T-helper 9 cell (primary cell): ENCODE results near the gene SEC16B.
"Not testable (repeated sequence)": the region's sequence is repeated elsewhere in the genome, so short reads cannot be mapped to it uniquely, and the experiment has no call there.

Source experiments
- DNase-seq: peaks from one replicate; pipeline ENCODE4 v3.0.0-alpha.2; 2020
- total RNA-seq, 2 donors: gene quantifications; one replicate each; lab custom pipeline; 2026; lab: John Stamatoyannopoulos, UW

The SEC16B gene, protein sequence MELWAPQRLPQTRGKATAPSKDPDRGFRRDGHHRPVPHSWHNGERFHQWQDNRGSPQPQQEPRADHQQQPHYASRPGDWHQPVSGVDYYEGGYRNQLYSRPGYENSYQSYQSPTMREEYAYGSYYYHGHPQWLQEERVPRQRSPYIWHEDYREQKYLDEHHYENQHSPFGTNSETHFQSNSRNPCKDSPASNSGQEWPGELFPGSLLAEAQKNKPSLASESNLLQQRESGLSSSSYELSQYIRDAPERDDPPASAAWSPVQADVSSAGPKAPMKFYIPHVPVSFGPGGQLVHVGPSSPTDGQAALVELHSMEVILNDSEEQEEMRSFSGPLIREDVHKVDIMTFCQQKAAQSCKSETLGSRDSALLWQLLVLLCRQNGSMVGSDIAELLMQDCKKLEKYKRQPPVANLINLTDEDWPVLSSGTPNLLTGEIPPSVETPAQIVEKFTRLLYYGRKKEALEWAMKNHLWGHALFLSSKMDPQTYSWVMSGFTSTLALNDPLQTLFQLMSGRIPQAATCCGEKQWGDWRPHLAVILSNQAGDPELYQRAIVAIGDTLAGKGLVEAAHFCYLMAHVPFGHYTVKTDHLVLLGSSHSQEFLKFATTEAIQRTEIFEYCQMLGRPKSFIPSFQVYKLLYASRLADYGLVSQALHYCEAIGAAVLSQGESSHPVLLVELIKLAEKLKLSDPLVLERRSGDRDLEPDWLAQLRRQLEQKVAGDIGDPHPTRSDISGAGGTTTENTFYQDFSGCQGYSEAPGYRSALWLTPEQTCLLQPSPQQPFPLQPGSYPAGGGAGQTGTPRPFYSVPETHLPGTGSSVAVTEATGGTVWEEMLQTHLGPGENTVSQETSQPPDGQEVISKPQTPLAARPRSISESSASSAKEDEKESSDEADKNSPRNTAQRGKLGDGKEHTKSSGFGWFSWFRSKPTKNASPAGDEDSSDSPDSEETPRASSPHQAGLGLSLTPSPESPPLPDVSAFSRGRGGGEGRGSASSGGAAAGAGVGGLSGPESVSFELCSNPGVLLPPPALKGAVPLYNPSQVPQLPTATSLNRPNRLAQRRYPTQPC
- 0 reads per million in 2 donors for total RNA-seq

DNA sequence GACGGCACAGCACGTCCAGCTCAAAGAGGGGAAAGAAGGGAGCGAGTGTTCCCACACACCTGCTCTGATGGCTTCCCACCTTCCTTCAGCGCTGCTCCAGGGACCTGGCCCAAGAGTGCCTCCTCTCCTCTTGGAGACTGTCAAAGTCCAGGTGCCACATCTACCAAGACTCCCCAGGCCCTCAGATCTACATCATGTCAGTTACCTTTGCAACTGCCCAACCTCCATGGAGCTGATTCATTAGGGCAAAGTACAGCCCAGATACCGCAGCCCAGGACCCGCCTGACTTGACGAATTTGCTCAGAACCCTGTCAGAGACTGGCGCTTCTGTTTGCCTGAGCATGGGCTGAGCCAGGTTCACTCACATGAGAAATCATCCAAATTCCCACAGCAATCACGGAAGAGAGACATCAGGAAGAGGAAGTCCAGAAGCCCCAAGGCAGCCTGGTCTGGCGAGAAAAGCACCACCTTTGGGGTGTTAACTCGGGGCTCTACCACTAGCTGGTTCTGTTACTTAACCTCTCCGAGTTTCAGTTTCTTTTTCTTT lies at the start of gene SEC16B:
Gene SEC16B, minus strand, starts transcription at position 234 of the 547 bp plus-strand sequence. CDS start 2,077 bp downstream, outside the sequence.
- no peak for DNase-seq

DNA sequence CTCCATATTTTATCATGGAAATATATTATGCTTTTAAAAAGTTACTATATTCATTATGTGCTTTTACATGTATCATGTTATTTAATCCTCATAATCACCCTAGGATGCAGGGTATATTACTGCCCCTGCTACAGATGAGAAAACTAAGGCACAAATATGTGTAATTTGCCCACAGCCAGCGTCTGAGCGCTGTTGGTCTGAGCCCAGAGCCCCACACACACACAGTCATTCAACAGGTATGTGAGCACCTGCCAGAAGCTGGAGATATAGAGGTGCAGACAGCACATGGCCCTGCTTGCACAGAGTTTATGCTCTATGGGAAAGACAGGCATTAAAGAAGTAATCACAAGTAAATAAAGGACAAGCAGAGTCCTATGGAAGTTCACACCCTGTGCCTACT lies 49.8 kb upstream of the SEC16B start:
- DNase-seq: no peak

DNA sequence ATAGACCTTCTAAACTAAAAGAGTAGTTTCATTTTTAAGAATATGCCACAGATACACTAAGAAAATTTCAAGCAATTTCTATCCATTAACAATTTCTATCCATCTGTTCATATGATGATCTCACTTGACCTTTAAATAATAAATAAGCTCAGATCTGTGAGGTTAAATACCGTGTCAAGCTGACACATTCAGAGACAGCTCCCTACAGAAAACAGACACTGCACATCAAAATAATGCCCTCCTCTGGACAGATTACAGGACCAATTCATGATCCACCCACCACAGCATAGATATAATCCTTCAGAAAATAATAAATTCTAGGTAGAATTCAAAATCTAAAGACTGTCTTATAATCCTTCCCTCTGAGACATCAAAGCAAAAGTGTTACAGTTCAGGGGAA lies 49.4 kb upstream of the SEC16B start:
- DNase-seq: no peak

DNA sequence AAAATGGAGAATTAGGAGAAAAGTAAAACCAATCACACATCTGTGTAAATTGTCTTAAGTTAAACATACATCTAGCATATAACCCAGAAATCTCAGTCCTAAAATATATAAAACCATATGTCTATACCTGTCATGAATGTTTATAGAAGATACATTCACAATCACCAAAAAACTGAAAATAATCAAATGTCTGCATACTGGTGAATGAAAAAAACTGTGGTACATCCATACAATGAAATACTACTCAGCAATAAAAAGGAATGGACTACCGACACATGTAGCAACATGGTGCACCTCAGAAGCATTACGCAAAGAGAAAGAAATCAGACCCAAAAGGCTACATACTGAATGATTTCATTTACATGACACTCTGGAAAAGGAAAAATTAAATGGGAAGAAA lies 47.7 kb upstream of the SEC16B start:
- no peak for DNase-seq

DNA sequence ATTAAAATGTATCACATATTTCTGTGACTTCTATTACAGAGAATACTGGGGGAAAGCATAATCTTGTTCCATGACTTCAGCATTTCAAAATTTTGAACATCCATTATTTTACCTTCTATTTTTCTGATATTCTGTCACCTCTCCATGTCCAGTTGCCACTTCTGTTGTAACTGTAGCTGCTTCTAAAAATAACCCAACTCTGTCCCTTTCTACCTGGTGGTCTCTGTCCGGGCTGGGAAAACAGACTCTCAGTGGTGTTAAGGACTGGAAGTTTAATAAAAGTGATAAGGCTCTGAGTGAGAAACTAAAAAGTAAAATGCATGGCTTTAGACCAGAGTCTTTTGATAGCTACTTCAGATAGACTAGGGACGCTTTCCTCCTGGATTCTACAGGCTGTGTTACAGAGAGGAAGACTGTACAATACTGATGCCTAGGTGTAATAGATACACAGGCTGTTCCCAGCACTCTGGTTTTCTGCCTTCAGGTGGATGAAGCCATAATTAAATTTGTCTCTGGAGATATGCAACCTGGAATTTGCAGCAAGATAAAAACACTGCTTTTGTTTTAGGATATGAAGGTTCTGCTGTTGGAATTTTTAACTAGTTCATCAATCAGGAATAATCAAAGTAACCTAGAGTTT lies 42.1 kb upstream of the SEC16B start:
- DNase-seq: no peak

DNA sequence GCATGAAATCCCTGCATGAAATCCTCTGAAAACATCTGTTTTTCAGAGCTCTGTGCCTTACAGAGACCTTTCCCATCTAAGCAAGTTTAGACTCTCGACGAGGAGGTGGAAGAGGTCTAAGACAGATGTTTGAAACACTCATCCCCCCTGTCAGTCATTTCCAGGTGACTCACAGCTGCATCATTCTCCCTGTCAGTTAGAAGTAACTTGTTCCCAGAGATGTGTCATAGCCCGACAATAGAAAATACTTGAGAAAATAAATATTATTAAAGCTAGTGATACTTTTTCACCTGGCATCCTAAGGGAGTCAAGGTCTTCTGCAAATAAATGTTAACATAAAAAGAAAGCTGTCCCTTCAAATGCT lies 41.6 kb upstream of the SEC16B start:
- no peak for DNase-seq

DNA sequence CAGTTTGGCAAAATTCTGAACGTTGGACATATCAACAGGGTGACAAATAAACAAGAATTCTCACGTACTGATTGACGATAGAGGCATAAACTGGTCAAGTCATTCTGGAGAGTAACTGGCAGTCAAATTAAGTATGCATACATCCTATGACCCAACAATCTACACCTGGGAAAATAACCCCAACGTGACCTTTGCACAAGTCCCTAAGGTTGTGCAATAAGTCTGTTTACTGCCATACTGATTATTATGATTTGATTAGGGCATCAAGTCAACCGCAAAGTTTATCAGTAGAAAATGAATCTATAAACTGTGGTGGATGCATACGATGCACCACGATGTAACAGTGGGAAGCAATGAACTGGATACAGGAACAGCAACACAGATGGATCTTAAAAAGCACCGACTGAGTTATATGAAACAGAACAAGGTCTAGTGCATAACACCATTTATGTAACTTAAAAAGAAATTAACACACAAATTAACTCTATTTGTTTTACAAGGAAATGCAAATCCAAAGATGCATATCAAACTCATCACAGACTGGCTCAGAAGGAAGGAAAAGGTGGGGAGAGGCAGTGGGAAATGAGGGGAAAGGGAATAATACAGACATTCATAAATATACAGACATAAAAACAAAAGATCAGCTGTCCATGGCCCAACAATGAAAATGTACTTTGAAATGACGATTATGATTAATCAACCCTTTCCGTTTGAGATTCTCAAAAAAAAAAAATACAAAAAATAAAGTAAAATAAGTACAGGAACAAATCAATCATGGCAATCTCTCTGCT lies 41.0 kb upstream of the SEC16B start:
- no peak for DNase-seq

DNA sequence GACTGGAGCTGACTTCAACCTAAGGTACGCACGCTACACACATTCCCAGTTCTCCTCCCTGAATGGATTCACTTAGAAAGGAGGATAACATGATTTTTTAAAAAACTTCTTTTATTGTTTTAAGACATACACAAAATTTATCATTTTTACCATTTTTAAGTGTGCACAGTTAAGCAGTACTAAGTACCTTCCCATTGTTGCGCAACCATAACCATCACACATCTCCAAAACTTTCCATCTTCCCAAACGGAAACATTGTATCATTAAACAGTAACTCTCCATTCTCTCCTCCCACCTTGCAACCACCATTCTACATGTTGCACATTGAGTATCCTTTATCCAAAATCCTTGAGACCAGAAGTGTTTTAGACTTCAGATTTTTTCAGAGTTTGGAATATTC lies 36.2 kb upstream of the SEC16B start:
- no peak for DNase-seq

DNA sequence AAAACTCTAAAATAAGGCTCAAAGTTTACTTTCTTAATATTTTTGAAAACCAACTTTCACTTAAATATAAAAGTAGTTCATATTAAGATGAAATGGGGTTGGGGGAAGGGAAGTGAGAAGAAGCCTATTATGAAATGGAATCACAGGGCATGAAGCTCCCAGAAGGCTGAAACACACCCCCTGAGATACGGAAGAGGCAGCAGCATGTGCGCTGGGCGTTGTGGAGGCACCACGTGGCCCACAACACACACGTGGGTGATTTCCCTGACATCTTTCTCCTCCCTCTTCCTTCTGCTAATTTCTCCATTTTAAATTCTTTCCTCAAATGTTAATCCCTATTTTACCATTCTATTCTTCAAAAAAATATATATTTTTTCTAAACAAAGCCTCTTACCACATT lies 35.6 kb upstream of the SEC16B start:
- DNase-seq: no peak

DNA sequence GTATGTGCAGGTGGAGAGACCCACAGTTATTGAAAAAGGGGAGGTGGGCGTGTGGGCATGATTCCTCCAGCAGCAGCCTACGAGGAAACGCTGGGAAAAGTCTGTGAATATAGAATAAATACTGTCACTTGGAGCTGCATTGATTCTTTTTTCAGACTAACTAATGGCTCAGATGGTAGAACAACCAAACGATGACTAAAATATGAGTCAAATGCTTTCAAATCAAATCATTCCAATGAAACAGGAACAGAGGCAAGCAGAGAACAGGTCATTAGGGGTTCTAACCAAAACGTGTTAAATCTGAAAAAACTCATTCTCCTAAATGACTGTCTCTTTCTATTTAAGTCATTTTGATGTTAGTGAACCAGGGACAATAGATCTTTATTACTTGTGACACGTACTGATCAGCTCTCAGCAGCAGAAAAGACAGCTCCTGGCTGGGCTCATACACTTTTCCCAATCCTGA lies 35.1 kb upstream of the SEC16B start:
- no peak for DNase-seq

DNA sequence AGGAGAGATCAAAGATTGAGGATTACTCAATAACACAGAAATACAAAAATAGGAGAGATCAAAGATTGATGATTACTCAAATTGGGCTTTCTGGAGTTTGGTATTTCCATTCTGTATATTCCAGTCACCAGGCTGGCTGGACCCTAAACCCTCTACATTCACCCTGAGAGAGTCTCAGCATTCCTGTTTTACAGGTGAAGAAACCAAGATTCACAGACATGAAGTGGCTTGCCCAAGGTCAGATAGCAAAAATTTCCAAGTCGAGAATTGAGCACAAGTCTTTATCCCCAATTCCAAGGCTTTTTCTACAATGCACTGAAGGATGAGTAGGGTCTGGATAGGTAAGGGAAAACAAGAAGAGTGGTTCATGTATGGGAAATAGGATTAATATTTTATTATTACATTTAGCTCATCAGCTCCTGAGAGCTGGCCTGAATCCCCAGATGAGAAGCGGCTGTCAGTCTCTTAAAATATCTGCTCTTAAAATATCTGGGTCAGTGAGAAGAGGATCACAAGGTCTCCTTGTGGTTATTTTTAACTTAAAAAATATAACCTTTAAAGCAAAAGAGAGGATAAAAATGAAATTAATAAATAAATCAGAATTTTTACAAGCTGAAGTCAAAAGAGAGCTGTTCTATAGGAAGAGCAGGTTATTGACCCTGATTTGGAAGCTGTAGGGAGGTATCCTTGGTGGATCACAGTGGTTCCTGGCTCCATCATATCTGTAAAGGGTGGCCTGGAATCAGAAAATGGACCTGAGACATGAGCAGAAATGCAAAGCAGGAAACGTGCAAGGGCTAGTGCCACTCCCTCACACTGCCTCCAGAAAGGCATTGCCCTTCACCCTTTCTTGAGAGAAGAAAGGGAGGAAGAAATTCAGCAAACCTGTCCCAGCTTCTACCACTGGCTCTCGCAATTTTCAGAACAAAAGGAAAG lies 29.1 kb upstream of the SEC16B start:
- DNase-seq: no peak

DNA sequence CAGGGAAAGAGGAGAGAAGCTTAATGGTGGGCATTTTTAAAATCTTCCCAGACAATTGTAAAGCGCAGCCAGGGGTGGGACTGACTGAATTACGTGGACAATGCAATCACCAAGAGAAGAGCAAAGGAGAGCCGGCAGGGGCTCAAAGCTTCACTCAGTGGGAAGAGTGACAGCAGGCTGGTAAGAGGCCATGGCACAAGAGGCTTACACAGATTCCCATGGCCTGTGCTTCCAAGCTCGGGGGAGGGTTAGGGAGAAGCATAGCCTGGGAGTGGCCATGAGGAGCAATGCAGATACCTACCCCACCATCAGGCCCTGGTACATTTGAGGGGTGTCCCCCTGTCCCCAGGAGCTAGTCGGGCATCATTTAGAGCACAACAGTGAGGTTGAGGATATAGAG lies 27.1 kb upstream of the SEC16B start:
- DNase-seq: no peak

DNA sequence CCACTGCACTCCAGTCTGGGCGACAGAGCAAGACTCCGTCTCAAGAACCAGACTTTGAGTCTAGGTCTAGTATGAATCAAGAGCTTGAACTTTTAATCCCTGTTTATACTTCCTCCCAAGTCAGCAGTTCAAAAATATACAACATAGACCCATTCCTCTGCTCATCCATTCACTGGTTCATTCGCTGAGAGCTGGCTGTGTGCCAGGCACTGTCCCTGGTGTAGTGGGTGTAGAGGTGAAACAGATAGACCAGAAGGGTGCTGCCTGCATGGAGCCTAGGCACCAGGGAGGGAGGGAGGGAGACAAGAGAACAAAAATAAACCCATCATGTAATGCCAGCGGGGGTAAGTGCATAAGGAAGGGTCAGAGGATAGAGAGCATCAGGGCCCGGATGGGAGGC lies 25.5 kb upstream of the SEC16B start:
- DNase-seq: no peak

DNA sequence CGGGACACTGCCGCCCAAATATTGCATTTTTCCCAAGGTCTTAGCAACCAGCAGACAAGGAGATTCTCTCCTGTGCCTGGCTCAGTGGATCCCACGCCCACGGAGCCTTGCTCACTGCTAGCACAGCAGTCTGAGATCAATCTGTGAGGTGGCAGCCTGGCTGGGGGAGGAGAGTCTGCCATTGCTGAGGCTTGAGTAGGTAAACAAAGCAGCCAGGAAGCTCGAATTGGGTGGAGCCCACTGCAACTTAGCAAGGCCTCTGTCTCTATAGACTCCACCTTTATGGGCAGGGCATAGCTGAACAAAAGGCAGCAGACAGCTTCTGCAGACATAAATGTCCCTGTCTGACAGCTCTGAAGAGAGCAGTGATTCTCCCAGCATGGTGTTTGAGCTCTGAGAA lies 16.4 kb upstream of the SEC16B start:
- DNase-seq: not testable (repeated sequence)

DNA sequence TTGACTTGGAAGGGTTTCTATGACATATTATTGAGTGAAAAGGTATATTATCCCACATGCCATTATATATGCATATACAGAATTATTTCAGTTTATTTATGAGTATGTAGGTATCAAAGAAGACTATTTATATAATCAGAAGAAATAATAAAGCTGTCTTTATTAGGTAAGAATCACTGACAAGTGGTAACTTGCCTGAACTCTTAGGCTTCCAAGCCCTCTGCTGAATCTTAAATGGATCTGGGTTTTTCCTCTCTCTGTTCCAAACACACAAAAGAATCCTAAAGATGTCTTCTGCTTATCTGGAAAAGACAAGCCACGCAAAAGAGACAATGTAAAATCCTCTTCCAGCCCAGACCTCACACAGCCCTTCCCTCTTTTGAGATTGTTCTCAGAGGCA lies 14.9 kb upstream of the SEC16B start:
- no peak for DNase-seq

DNA sequence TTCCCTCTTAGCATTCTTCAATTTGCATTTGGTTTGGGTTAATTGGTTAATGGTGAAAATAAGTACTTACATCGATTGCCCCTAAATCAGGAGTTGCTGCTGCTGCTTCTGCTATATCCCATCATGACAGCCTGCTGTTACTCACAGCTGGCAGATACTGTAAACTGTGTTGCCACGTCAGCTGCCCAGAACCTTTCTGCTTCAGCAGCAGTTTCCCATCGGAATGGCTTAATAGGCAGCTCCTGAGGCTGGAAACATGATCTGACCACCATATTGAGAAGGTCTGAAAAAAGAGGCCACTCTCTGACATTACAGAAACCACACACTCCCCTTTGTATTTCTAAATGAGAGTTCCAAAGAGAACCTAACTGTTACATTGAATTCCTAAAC lies 14.3 kb upstream of the SEC16B start:
- DNase-seq: no peak

DNA sequence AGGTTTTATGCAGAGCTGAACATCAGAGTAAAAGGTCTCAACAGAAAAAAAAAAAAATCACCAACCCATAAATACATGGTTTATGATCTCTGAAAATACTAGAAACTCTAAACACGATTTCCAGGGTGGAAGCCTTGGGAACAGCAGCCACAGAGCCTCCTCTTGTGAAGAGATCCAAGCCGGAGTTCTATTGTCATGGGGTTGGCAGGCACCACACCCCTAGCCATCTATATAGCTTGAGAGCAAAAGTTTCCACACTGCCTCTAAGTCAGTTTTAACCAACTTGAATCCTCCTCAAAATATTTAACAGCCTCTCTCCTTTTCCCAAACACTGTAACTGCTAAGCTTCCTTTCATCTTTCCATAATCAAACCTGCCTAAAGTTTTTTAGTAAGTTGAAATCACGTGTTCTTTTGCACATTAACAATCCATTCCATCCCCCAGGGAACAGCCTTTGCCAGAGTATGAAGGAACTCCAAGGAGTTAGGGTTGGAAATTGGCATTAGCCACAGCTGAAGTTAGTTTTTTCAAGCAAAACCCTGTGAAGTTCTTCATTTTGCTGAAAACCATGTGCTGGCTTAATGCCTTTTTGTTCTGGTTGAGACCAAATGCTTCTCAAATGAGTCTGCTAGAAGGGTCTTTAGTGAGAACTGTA lies 13.8 kb upstream of the SEC16B start:
- no peak for DNase-seq

DNA sequence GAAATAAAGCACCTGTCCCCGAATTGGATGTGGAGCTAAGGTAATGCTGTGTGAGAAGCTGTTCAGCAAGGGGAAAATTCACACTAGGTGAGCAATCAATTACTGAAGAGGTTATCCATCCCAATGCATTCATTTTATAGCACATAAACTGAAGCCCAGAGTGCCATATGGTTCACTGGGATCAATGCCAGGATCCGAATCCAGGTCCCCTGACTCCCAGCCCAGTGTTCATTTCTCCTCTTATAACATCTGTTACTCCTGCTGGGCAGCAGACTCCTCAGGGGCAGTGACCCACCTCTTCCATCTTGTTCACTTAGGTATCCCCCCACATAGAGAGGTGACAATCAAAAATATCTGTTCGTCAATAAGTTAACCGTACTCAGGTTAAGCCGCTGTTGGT lies 13.2 kb upstream of the SEC16B start:
- DNase-seq: no peak

DNA sequence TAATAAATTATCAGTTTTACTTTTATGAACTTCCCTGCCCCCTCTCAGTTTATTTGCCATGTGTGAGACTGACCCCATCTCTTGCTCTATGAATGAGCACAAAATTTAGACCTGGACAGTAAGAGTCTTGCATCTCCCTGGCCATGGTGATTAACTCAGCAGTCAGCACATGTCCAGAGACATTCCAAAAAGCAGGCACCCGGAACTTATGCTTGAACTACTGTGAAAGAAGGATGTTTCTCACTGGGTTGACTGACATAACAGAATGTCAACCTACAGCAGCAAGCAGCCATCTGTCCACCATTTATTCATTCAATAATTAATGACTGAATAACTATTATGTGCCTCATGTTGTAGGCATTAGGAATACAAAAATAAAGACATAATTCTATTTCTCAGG lies 11.3 kb upstream of the SEC16B start:
- no peak for DNase-seq

DNA sequence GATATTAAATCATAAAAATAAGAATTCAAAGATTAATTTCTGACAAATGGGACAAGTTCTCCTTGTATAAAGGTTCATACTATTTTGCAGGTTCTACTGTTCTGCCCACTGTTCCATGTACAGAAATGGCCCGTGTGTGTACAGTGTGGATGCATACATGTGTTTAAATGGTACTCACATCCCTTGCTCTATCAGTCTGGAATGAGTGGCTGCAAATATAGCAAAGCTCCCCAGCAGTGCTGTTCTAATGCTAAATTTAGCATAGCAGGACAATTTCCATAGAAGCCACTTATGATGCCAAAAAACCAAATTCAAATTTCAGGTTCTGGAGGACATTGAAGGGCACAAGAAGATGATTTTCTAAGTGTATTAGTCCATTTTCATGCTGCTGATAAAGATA lies 9.4 kb upstream of the SEC16B start:
- DNase-seq: no peak
